Thoracic aorta (tissue), 2 donors: ENCODE measurements around the gene LRRC36. TPM values are rescaled to one million over a fixed set of nuclear protein-coding genes. Genes with fewer than 3 reads are reported as not detected.
A peak's percentile ranks its signal among the peaks of the same experiment; 100 is the strongest.

Experiments
- ATAC-seq: fragments of 150-250 bp; one replicate; pipeline ENCODE4 v1.8.0; 2017; ENCODE audit warnings: low read depth; ENCODE audit not compliant: insufficient number of reproducible peaks, low FRiP score
- DNase-seq: peaks from one replicate; pipeline ENCODE4 v3.0.0-alpha.2; 2020; ENCODE audit warnings: low spot score
- H3K27ac ChIP-seq, 2 donors: fragments of 200-600 bp; sonication (generic); 1 replicate in 1 of 2; 2 replicates in 1 of 2; pipeline ENCODE4 v1.5.1; 2016; ENCODE audit warnings: mild to moderate bottlenecking in 2 of 2, moderate library complexity in 2 of 2
- H3K27me3 ChIP-seq: fragments of 200-600 bp; sonication (generic); replicated peaks from 2 replicates; pipeline ENCODE4 v1.6.0; 2016; ENCODE audit warnings: mild to moderate bottlenecking; ENCODE audit not compliant: insufficient read depth
- H3K36me3 ChIP-seq: fragments of 200-600 bp; sonication (generic); one replicate; pipeline ENCODE4 v1.5.1; 2016
- H3K4me1 ChIP-seq, 2 donors: fragments of 200-600 bp; sonication (generic); 1 replicate in 1 of 2; 2 replicates in 1 of 2; pipeline versions ENCODE4 v1.5.1 to v1.6.0; 2016; ENCODE audit warnings: low read depth in 2 of 2, mild to moderate bottlenecking in 1 of 2; ENCODE audit not compliant: control insufficient read depth in 1 of 2
- H3K4me3 ChIP-seq: fragments of 200-600 bp; sonication (generic); 2 replicates; pipeline ENCODE4 v1.5.1; 2016; ENCODE audit warnings: mild to moderate bottlenecking
- H3K9me3 ChIP-seq: fragments of 200-600 bp; sonication (generic); 2 replicates; pipeline ENCODE4 v1.5.1; 2016
- CTCF ChIP-seq: fragments of 200-600 bp; sonication (generic); IDR thresholded peaks from one replicate; pipeline ENCODE4 v1.5.1; 2019; ENCODE audit warnings: antibody characterized with exemption
- total RNA-seq, 2 donors: library from RNA; depleted of rRNA; stranded (reverse); fragments of >200 nt; gene quantifications; one replicate each; pipeline versions ENCODE4 v1.1.0 to v1.2.3, GENCODE V29; 2016

The LRRC36 gene
- total RNA-seq, 2 donors from 2014 or later: not detected

- H3K9me3 ChIP-seq: no peaks in the 10 kb centered on the region
- no peak overlapping the region for H3K27ac ChIP-seq
- DNase-seq (no peak), ATAC-seq (no peak)
- no peak for TF ChIP-seq CTCF
- H3K36me3 ChIP-seq: no peaks in the 10 kb centered on the region
- no peak overlapping the region for H3K4me3 ChIP-seq
- H3K4me1 ChIP-seq: peaks cover 3 to 20% of the 10 kb centered on the region in 2 donors
- H3K27me3 ChIP-seq: no peaks in the 10 kb centered on the region
Observed at GRCh38 chr16:67283039-67283825, 43.4 kb upstream of the LRRC36 start.

GRCh38 chr16:67283826-67284555, 42.6 kb upstream of the LRRC36 start:
- no peak for DNase-seq
- H3K27ac ChIP-seq: no peak overlapping the region
- no peak for ATAC-seq
- TF ChIP-seq CTCF: no peak
- H3K27me3 ChIP-seq: no peaks in the 10 kb centered on the region
- no peak overlapping the region for H3K4me3 ChIP-seq
- no peaks in the 10 kb centered on the region for H3K9me3 ChIP-seq
- peaks cover 0 to 12% of the 10 kb centered on the region in 2 donors for H3K4me1 ChIP-seq
- H3K36me3 ChIP-seq: no peaks in the 10 kb centered on the region

- H3K36me3 ChIP-seq: no peaks in the 10 kb centered on the region
- H3K27ac ChIP-seq: no peak overlapping the region
- peak; percentile 47 for TF ChIP-seq CTCF
- H3K4me1 ChIP-seq: peaks cover 0 to 6% of the 10 kb centered on the region in 2 donors
- DNase-seq: no peak
- H3K4me3 ChIP-seq: peak overlapping the region; percentile 38
- H3K9me3 ChIP-seq: no peaks in the 10 kb centered on the region
- no peaks in the 10 kb centered on the region for H3K27me3 ChIP-seq
- ATAC-seq: no peak
Observed at GRCh38 chr16:67284699-67285646, 41.6 kb upstream of the LRRC36 start.

- TF ChIP-seq CTCF: no peak
Observed at GRCh38 chr16:67286441-67287235, 40.0 kb upstream of the LRRC36 start.

More at GRCh38 chr16:67286441-67287235, 40.0 kb upstream of the LRRC36 start:
- Histone ChIP-seq H3K4me1 (peaks cover 0 to 6% of the 10 kb centered on the region in 2 donors), H3K4me3 (no peak overlapping the region), H3K27me3 (no peaks in the 10 kb centered on the region), H3K36me3 (no peaks in the 10 kb centered on the region), H3K9me3 (no peaks in the 10 kb centered on the region), H3K27ac (no peak overlapping the region)
- ATAC-seq: no peak
- no peak for DNase-seq
